Forelimb muscle (tissue), 1 donor: ENCODE results near the gene GARNL3. TPM values are rescaled to one million over a fixed set of nuclear protein-coding genes. Genes with fewer than 3 reads are reported as not detected.

Experiments used
- DNase-seq: peaks from one replicate; pipeline ENCODE4 v3.0.0-alpha.2; 2013; ENCODE audit warnings: low read depth
- polyA plus RNA-seq: library from polyadenylated mRNA; unstranded; fragments of 120-200 nt; gene quantifications from one replicate; pipeline ENCODE4 v1.2.1, GENCODE V29; 2013; ENCODE audit not compliant: insufficient read length

GARNL3 gene
- polyA plus RNA-seq, 1 donor: 15.8 TPM

DNA sequence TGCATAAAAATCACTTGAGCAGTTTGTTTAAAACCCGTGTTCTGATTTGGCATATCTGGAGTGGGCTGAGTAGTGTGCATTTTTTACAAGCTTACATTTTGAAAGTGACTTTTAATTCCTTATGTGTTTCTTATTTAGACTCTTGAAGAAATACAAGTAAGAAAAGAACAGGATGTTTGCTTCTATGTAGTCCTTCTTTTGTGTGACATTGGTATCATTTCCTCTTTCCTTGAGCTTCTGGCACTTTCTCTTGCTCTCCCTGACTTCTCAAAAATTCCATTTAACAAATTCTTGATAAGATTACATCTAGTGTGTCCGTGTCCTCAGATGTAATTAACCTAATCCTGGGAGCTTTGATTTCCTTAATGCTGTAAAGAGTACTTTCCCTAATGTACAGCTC is 12.5 kb downstream of the GARNL3 start:
- no peak for DNase-seq

DNA sequence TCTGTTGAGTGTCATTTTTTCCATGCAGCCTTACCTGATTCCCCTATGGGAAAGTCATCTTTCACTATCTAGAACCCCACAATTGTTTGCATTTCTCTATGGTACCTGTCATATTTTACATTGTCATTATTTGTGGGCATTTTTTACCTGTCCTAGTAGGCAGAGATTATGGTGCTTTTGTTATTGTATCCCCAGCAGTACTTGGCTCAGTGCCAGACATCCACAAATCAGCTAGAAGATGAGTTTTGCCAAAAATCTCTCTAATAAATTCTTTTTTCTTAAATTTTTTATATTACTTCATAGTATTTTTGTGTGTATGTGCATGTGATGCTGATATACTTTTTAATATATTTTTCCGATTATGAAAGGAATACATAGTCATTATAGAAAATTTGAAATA is 13.2 kb downstream of the GARNL3 start:
- no peak for DNase-seq

DNA sequence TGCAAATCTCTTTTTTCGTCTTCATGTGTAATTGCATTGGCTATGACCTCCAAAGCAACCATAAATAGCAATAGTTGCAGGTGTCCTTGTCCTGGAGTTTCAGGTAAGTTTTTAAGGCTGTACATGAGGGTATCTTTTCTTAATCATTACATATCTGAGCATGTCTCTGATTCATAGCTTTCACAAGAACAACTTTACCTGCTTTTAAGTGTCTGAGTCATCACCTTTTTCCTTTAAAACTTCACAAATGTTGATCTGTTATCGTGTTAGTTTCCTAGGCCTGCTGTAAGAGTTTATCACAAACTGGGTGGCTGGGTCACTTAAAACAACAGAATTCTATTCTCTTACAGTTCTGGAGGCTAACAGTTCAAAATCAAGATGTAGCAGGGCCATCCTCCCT is 13.8 kb downstream of the GARNL3 start:
- no peak for DNase-seq

DNA sequence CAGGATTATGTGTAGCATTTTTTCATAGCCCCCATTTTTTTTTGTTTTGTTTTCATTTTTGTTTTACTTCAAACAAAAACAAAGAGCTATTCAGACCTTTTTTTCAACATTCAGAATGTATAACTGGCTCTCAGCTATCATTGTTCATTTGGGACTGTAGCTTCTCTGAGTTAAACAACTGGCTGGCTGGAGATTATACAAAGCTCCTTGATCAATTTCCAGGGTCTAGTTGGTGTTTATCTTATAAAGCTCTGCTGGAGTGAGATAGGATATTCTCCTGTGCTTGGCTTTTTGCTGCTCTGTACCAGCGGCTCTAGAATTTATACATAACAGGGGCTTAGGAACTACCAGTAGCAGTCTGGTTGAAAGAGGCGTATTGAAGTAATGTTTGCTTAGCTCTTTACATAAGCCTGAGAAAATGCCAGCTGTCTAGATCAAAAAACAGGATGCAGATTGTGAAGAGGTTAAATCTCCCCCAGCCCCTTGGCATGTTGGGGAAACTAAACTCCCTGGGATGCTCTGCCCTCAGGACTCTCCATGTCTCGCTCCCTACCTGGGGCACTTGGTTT is 15.2 kb downstream of the GARNL3 start:
- no peak for DNase-seq

DNA sequence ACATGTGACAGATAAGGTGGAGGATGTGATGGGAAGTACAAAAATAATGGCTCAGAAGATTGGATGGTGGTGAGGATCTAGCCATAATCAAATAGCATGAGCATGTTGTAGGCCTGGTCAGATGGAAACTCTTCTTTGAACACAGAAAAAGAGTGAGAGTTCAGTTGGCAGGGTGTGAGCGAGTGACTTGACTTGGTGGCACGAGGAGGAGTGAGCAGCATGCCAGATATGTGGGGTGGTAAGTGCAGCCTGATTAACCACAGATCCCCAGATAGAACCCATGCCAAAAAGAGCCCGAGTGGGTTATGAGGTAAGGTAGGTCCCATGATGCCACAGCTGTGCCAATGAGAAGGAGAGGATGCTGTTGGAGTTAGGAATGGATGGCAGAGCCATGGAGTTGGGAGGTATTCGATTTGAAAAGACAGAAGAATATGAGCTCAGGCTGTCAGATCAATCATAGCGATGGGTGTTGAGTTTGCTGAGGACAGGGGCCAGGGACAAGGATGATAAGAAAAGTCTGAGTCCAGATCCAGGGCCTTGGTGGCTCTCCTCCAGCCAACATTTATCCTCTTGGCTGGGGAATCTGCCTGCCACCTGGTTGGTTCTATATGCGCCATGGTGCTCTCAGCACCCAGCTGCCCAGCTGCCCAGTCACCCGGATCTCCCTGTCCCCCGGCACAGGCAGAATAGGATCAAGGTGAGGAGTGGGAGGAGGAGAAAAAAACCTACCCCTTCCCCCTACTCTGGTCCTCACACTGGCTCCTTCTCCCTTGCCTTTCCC is 16.5 kb downstream of the GARNL3 start:
- DNase-seq: no peak

DNA sequence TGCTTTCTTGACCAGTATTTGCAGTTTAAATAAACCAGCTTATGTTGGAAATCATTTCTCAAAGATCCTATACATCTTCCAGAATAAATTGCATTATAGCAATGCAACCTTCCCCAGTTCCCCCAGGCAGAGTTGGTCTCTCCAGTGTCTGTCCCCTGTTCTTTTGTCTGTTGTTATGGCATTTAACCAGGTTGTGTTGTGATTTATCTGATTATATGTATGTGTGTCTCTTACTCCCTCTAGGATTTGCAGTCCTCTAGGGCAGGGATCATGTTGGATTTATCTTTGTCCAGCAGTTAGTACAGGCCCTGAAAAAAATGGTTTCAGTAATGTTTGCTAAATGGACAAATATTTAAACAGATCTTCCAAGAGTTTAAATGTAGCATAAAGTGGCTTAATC is 17.3 kb downstream of the GARNL3 start:
- DNase-seq: no peak

DNA sequence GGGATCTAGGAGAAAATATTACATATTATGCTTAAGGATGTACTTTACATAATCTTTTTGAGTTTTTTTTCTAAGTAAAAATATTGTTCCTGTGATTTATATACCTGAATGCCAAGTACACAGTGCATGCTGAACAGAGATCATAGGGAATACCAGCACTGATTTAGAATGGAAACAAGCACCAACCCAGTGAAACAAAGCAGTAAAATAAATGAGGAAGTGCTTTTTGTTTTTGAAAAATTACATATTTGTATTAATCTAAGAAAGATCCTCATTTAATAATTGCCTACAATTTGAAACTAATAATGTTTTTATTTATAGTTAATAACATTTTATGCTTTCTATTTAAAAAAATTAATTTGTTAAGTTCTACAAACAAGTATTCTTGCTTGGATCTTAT is 18.0 kb downstream of the GARNL3 start:
- no peak for DNase-seq

DNA sequence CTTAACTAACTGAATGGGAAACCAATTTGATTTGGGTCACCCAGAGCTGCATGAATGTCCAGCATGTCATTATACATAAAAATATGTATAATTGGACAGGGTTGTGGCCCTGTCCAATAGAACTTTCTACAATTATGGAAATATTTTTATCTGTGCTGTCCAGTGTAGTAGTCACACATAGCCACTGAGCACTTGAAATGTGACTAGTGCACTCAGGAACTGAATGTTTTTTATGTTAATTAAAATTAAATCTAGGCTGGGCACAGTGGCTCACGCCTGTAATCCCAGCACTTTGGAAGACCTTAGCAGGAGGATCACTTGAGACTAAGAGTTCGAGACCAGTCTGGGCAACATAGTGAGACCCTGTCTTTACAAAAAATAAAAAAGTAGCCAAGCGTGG is 18.6 kb downstream of the GARNL3 start:
- no peak for DNase-seq

DNA sequence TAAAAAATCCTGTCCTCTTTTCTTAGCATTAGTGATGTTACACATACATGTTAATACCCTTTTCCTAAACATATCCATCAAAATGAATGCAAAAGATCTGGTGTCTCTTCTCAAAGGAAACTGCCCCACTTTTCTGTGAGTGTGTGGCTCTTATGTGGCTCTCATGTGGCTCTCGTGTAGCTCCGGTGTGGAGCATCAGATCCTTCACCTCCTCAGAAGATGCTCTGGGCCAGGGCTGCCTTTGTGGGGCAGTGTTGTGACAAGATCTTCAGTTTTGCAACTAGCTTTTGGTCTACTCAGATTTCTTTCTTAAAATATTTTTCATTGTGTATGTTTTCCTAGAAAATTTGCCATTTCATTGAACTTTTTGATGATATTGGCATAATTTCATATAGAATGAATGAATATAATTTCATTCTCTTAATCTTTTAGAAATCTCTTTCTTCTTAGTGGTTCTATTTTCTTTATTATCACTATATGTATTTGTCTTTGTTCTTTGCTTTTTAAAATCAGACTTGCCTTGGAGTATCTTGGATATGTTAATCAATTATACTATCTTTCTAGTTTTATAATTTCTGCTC is 19.4 kb downstream of the GARNL3 start:
- DNase-seq: no peak

DNA sequence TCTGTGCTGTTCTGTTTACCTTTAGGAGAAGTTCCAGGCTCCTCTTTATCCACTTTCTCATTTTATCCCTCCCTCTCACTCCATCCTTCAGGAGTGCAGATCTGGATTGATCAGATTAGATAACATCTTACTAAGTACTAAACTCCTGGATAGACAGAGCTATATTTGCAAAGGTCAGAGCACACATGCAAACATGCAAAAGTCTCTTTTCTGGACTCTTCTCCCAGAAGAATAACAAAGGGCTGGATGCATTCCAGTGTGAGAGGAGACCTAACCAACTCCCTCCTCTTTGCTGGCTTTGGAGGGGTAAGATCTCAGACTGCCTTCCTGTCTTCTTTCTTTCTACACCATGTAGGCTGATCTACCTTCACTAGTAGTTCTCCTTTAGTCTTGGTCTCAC is 21.4 kb downstream of the GARNL3 start:
- DNase-seq: no peak

DNA sequence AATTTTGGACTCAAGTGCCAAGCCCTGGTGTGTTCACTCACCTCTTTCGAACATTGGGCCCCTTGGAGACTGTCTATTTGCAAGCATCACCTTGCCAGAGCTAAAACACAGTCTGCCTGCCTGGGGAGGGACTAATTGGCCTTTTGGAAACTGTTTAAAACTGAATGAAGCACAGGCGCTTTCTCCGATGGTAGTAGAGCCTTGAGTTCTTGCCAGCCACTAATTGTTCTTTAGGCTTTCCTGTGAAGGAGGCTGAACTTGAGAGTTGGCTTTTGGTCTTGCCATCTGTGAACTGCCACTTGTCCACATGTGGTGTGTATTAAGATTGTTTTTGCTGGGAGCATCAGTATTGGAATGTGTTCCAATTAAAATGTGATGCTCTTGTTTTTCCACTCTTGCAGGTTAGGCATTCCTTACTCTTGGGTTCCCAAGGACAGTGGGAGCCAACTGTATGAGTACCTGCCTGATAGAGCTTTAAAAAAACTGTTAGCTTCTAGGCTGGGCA is 26.0 kb downstream of the GARNL3 start:
- no peak for DNase-seq

DNA sequence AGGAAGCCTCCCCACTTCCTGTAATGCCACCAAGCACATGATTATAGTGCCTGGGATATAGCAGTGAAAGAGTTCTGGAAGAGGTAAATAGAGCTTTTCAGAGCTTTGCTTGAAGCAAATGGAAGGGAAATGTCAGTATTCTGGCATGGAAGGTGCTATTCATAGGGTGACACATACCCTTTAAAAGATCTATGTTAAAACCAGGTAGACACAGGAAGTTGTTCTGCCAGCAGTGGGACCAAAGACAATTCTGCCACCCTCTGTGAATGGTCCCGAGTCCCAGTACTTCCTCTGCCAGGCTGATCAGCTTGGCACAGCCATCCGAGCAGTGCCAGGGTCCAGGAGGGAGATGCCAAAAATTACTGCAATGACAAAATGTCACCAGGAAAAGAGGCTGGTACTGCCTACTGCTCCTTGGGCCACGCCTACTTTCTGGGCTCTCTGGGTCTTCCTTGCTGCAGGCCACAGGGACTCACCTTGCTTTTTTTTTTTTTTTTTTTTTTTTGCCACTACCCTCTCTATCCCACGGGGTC is 26.7 kb downstream of the GARNL3 start:
- DNase-seq: no peak

DNA sequence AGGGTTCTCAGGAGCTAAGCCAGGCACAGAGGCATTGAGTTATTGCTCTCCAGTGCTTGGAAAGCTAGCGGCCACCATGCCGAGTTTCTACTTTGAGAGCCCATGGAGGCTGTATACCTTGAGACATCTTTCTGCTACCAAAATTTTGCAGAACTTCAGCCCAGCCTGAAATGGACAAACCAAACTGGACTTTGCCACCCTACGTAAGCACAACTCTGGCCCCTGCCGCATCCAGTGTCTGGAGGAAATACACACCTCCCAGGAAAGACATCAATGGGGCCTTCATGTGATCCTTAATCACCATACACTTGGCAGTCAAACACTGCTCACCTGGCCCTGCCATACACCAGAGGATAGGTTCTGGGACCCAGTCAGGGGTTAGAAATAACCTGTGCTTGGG is 27.8 kb downstream of the GARNL3 start:
- DNase-seq: no peak

DNA sequence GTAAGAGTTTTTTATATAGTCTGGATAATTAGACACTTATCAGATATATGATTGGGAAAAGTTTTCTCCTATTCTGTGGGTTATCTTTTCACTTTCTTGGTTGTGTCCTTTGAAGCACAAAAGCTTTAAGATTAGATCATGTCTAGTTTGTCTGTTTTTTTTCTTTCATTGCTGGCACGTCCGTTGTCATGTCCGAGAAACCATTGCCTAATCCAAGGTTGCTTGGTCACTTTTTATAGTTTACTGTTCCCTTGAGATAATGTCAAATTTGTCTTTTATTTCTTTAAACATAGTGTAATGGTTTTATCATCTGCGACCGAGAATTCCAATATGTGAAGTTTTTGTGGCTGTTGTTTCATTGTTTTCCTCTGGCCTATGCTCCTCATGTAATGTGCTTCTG is 28.8 kb downstream of the GARNL3 start:
- DNase-seq: no peak

DNA sequence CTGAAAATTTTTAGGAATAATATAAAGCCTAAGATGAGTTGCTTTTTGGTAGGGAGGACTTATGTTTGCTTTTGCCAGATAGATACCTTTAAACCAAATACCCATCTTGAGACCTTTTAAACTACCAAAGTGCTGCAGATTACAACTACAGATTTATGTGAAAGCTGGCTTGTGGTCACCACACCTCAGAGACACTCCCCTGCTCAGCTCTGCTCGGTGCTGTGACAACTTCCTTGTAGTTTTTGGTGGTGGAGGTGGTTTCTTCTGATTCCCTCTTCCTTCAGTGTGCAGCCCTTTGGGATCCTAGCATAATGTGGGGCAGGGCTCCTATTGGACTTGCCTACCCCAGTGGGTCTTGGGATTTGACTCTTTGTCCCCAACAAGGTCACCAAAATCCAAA is 29.2 kb downstream of the GARNL3 start:
- DNase-seq: no peak

DNA sequence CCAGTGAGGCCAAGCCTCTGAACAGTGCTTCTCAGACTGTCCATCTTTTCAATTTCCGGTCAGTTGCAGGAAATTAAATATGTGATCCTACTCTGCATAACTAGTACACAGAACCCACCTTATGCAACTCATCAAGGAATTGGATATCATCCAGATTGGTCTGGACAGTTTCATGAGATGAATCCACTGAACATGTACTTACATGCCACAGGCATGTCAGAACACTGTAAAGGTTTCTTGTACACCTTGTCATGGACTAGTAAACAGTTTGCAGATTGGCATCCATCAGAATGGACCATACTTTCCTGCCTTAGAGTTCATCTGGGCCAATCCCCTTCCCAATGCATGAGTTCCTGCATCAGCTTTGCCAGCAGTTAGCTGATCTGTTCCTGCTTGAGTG is 30.4 kb downstream of the GARNL3 start:
- no peak for DNase-seq

DNA sequence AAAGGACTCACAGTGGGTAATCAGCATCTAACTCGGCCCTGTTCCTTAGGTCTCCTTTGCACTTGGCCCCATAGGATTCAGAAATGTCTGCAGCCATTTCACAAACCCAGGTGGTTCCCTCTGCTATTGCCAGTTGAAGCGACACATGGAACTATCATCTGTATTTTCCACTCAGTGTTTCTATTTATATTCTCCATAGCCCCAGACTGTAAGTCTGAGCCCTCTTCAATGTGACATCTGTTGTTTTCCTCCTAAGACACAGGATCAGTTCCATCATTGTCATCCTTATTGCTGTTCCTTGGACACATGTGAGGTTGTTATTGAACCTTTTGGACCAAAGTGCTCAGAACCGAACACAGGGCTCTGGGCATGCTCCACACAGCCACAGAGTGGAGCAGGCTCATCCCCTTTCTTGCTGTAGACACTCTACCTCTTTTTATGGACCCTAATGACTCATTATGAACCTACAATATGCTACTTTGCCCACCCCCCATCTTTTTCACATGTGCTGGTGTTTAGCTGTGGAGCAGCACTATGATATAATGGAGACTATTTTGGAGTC is 36.4 kb downstream of the GARNL3 start:
- no peak for DNase-seq

DNA sequence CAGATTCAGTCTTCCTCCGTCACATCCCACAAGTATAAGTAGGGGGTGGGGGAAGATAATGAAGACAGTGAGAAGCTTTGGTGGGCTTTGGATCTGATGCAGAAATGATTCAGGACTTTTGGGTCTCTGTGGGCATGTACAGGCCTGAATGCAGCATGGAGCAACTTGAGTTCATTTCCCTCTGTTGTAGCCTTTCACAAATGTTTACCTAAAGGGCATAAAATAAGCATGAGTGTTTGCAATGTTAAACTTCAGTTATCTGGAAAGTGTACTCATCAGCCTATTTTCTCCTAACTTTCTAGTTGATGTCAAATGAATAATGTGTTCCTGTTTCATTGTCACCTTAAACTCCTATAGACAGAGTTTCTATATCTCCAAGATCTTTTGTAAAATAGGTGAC is 39.3 kb downstream of the GARNL3 start:
- DNase-seq: no peak

DNA sequence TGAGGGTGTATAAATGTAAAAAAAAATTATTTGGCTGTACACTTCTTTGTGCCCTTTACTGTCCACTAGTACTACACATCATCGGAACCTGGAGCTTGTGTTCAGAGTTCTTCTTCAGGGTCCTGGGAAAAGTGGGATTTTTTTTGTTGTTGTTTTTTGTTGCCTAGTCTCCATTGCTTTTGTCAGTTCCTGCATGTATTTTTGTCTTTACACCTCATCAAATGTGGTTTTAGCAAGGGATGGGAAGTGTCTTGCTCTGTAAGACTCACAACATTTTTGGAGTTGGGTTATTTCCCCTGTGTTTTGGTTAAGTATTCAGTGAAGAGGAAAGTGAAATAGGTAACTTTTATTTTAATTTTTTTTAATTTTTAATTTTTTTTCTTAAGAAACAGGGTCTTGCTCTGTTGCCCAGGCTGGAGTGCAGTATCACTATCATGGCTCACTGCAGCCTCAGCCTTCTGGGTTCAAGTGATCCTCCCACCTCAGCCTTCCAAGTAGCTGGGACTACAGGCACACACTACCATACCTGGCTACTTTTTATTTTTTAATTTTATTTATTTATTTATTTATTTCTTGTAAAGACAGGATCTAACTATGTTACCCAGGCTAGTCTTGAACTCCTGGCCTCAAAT is 40.7 kb downstream of the GARNL3 start:
- no peak for DNase-seq

DNA sequence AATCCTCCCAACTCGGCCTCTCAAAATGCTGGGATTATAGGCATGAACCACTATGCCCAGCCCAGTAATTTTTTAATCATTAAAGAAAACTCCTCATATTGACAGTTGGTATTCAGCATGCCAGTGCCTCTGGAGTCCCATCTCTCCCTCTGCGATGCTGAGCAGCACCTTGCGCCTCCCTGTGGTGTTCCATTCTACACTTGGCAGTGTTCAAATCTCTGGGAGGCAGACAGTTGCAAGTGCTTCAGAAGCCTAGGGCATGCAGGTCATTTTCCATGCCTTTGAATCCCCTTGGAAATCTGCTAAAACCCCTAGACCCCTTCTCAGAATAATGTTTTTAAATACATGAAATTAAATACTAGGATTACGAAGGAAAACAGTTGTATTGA is 41.3 kb downstream of the GARNL3 start:
- no peak for DNase-seq

DNA sequence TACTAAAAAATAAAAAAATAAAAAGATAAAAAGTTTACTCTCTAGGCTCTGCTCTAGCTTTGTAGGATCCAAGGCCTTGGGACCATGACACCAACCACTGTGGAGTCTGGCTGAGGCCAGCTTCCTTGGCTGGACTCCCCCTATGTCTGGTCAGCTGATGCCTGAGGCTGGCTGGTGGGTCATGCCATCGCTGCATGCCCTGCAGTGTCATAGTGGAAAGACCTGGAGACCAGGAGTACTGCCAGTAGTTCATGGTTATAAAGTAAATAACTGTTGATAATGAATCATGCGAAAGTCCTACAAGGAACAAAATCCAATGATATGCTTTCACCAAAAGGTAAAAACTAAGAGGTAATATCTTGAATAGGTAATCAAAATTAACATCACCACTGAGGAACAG is 43.2 kb downstream of the GARNL3 start:
- DNase-seq: no peak
